ENCODE results near the gene MRPS6. TPM values are rescaled to one million over a fixed set of nuclear protein-coding genes. Genes with fewer than 3 reads are reported as not detected.

The MRPS6 gene
- total RNA-seq, 6 donors from 2014 or later = 25.0 to 54.6 (median 41.6) TPM

GRCh38 chr21:34179204-34179935 lies 106.0 kb downstream of the MRPS6 start:
- Histone ChIP-seq H3K27ac (no peak overlapping the region), H3K4me3 (no peak overlapping the region), H3K27me3 (no peaks in the 10 kb centered on the region), H3K4me1 (no peaks in the 10 kb centered on the region), H3K9me3 (no peaks in the 10 kb centered on the region), H3K36me3 (no peaks in the 10 kb centered on the region)
- ATAC-seq (ENCODE audit: low FRiP score in 2 of 2) (no peak), DNase-seq (no peak)
- no peak for TF ChIP-seq POLR2A (IDR thresholded peaks at IDR 0.05)
- TF ChIP-seq POLR2AphosphoS5 (IDR thresholded peaks at IDR 0.05) = no peak
- no peak for TF ChIP-seq CTCF (IDR thresholded peaks at IDR 0.05)
- TF ChIP-seq EP300 (IDR thresholded peaks at IDR 0.05) = no peak
- WGBS, 2 donors = 77 to 78% methylated on average over 9 of the region's 9 CpGs

- Histone ChIP-seq H3K27ac (peak overlapping the region in 1 of 4 donors; percentile 29), H3K27me3 (no peaks in the 10 kb centered on the region), H3K9me3 (no peaks in the 10 kb centered on the region), H3K4me3 (no peak overlapping the region), H3K4me1 (no peaks in the 10 kb centered on the region), H3K36me3 (no peaks in the 10 kb centered on the region)
- TF ChIP-seq POLR2A (IDR thresholded peaks at IDR 0.05) (no peak), POLR2AphosphoS5 (IDR thresholded peaks at IDR 0.05) (no peak), EP300 (IDR thresholded peaks at IDR 0.05) (no peak), CTCF (IDR thresholded peaks at IDR 0.05) (no peak)
- ATAC-seq (ENCODE audit: low FRiP score in 2 of 2) (no peak), DNase-seq (no peak)
- 56 to 66% methylated on average over 3 of the region's 3 CpGs for WGBS, 2 donors
Observed at GRCh38 chr21:34180407-34180806, 107.0 kb downstream of the MRPS6 start.

- DNase-seq (no peak), ATAC-seq (ENCODE audit: low FRiP score in 2 of 2) (no peak)
- no peaks in the 10 kb centered on the region for H3K36me3 ChIP-seq
- no peaks in the 10 kb centered on the region for H3K4me1 ChIP-seq
- TF ChIP-seq POLR2A (IDR thresholded peaks at IDR 0.05) = no peak
- no peak for TF ChIP-seq POLR2AphosphoS5 (IDR thresholded peaks at IDR 0.05)
- TF ChIP-seq EP300 (IDR thresholded peaks at IDR 0.05) = no peak
- TF ChIP-seq CTCF (IDR thresholded peaks at IDR 0.05) = no peak
- H3K4me3 ChIP-seq = no peak overlapping the region
- H3K27ac ChIP-seq = peak overlapping the region in 1 of 4 donors; percentile 29
- WGBS, 2 donors = 65 to 69% methylated on average over 10 of the region's 10 CpGs
- no peaks in the 10 kb centered on the region for H3K9me3 ChIP-seq
- H3K27me3 ChIP-seq = no peaks in the 10 kb centered on the region
Observed at GRCh38 chr21:34180826-34181359, 107.5 kb downstream of the MRPS6 start.

GRCh38 chr21:34181431-34182039 lies 108.2 kb downstream of the MRPS6 start:
- WGBS, 2 donors = 86 to 91% methylated on average over 8 of the region's 8 CpGs
- H3K4me3 ChIP-seq = no peak overlapping the region

More at GRCh38 chr21:34181431-34182039, 108.2 kb downstream of the MRPS6 start:
- Histone ChIP-seq H3K27me3 (no peaks in the 10 kb centered on the region), H3K27ac (no peak overlapping the region), H3K36me3 (no peaks in the 10 kb centered on the region), H3K4me1 (no peaks in the 10 kb centered on the region), H3K9me3 (no peaks in the 10 kb centered on the region)
- TF ChIP-seq CTCF (IDR thresholded peaks at IDR 0.05) (no peak), EP300 (IDR thresholded peaks at IDR 0.05) (no peak), POLR2A (IDR thresholded peaks at IDR 0.05) (no peak), POLR2AphosphoS5 (IDR thresholded peaks at IDR 0.05) (no peak)
- no peak for DNase-seq
- ATAC-seq (ENCODE audit: low FRiP score in 2 of 2) = no peak
